Nephron (organoid): ENCODE measurements around the gene NBPF4.
"Not testable (repeated sequence)": the region's sequence is repeated elsewhere in the genome, so short reads cannot be mapped to it uniquely, and the experiment has no call there.

ENCODE experiments used
- H3K27ac Mint-ChIP-seq, 3 experiments: 2 replicates each; pipeline ENCODE4 v1.8.0; 2020; ENCODE audit warnings: mixed read lengths in 3 of 3, mild to moderate bottlenecking in 2 of 3, moderate library complexity in 1 of 3
- H3K27me3 Mint-ChIP-seq: 2 replicates; pipeline ENCODE4 v1.8.0; 2021; ENCODE audit warnings: low read depth, mild to moderate bottlenecking, moderate library complexity, mixed read lengths
- H3K36me3 Mint-ChIP-seq: 2 replicates; pipeline ENCODE4 v1.8.0; 2020; ENCODE audit warnings: low read depth, mixed read lengths
- H3K4me1 Mint-ChIP-seq: 2 replicates; pipeline ENCODE4 v1.8.0; 2020; ENCODE audit warnings: mixed read lengths
- H3K4me3 Mint-ChIP-seq, 3 experiments: 2 replicates each; pipeline ENCODE4 v1.8.0; 2020; ENCODE audit warnings: mild to moderate bottlenecking in 3 of 3, mixed read lengths in 3 of 3, moderate library complexity in 2 of 3
- H3K9me3 Mint-ChIP-seq: 2 replicates; pipeline ENCODE4 v1.8.0; 2020; ENCODE audit warnings: mixed read lengths
- TF ChIP-seq, protein P1 (sequence below), 3 experiments: fragments of 200-600 bp; sonication (generic); IDR thresholded peaks; one replicate each; pipeline ENCODE4 v1.5.0; 2021; ENCODE audit warnings: antibody characterized with exemption in 3 of 3; ENCODE audit not compliant: unreplicated experiment in 3 of 3

The NBPF4 gene

DNA sequence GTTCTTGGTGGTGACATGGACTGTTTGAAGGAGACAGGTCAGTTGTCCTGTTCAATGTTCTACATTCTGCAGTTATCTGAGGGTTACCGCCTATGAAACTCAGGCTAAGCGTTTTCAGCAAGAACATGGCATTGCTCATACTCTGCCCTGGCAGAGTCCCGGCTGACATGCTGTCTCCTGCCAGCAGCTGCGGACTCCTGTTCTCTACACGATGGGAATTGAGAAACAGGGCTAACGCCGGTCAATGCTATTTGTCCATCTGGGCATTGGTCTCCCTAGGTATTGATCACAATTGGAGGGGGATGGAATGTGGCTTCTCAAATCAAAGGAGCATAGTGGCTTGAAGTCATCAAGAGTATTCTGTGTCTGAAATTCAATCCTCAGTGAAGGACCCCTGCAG, 20.6 kb downstream of the NBPF4 start:
- H3K27ac Mint-ChIP-seq, H3K4me1 Mint-ChIP-seq, H3K4me3 Mint-ChIP-seq, H3K27me3 Mint-ChIP-seq, H3K9me3 Mint-ChIP-seq, H3K36me3 Mint-ChIP-seq: not testable (repeated sequence)

DNA sequence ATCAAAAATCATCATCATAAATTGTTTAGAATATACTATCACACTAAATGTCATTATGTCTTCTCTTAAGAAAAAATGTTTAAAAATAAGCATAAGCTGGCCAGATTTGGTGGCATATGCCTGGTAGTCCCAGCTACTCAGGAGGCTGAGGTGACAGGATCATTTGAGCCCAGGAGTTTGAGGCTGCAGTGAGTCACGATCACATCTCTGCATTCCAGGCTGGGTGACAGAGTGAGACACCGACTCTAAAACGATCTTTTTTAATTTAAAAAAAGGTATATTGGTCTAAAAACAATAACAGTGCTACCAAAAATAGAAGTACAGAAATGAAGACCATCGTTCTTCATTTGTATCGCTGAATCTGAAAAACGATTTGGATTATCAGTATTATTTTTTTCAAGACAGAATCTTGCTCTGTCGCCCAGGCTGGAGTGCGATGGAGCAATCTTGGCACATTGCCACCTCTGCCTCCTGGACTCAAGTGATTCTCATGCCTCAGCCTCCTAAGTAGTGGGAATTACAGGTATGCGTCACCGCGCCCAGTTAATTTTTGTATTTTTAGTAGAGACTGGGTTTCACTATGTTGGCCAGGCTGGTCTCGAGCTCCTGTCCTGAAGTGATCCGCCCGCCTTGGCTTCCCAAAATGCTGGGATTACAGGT, 26.2 kb downstream of the NBPF4 start:
- not testable (repeated sequence) for H3K27me3 Mint-ChIP-seq, H3K4me1 Mint-ChIP-seq, H3K4me3 Mint-ChIP-seq, H3K27ac Mint-ChIP-seq, H3K9me3 Mint-ChIP-seq, H3K36me3 Mint-ChIP-seq

DNA sequence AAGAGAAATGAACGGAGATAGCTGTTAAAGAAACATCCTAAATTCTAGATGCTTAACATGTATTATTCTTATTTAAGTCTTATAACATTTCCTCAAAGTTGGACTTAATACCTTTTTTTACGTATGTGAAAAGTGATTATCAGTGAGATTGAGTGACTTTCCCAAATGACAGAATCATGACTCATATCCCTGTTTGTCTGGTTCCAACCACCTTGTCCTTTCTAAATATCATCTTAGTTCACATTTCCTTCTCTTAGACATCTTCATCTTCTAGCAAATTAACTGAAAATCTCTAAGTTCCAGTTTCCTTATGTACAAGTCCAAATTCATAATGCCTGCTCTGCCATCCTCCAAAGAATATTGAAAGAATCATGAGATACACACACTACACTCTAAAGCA, 26.9 kb downstream of the NBPF4 start:
- not testable (repeated sequence) for H3K4me1 Mint-ChIP-seq, H3K4me3 Mint-ChIP-seq, H3K27me3 Mint-ChIP-seq, H3K9me3 Mint-ChIP-seq, H3K27ac Mint-ChIP-seq, H3K36me3 Mint-ChIP-seq

DNA sequence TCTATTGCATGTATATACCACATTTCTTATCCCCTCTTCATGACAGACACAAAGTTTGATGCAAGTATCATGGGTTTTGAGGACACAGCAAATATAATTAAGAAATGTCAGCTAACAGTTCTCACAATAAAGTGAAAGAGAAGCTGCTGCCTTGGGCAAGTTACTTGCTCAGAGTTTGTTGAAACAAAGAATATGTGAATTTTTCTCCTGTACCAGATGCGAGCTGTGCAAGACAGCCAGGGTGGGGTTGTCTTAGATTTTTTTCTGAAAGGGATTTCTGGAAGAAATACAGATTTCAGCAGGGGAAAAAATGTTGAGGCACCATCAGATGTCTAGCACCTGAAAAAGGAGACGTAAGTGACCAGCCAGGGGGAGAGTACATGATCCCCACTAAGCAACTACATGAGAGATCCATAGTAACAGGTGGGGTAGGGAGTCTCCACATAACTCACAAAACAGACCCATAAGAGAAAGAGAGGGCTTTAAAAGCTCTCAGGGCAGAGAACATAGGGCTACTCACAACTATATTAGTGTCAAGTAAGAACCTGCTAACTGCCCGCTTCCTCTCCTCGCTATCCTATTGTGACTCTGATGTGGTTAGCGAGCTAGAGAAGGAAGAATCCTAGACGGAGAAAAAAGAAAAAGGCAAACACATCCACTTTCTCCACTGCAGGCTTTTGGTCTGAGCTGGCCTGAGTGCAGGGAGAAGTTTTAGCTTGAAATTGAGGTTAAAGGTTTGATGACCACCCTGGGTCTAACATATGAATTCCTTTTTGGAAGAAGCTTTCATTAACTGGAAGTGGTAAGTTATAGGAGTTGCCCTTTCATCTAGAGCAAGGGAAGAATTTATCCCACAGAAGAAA, 27.6 kb downstream of the NBPF4 start:
- H3K27ac Mint-ChIP-seq, H3K4me1 Mint-ChIP-seq, H3K4me3 Mint-ChIP-seq, H3K36me3 Mint-ChIP-seq, H3K27me3 Mint-ChIP-seq, H3K9me3 Mint-ChIP-seq: not testable (repeated sequence)

DNA sequence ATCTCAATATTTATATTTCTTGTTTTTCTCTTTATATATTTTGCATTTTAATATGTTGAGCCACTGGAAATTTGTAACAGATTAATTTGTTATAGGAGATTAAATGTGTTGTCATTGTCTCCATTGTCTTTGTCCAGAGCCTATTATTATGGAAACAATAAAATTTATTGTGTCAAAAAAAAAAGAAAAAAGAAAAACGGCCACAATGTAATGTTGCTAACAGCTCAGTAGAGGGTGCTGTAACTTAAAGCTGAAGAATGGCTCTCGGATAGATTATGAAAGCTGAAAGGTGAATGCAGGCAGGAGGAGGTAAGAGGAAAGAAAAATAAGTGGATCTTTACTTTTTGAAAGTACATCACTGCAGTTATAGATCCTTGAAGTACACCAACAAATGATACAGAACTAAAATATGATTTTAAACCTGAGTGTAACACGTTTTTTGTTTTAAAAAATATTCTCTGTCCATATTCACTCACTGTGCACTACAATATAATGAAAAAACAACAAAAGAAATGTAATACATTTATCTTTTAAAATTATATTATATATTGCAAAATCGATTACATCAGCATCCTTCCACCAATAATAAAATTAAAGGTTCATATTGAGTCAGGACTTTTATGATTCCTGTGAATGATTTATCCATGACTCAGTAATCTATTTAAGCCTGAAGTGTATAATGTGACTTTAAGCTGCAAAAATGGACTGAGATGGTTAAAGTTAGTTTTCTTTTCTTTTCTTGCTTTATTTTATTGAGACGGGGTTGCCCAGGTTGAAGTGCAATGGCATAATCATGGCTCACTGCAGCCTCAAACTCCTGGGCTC, 29.0 kb downstream of the NBPF4 start:
- H3K27me3 Mint-ChIP-seq, H3K36me3 Mint-ChIP-seq, H3K27ac Mint-ChIP-seq, H3K4me1 Mint-ChIP-seq, H3K4me3 Mint-ChIP-seq, H3K9me3 Mint-ChIP-seq: not testable (repeated sequence)
- TF ChIP-seq, protein P1, sequence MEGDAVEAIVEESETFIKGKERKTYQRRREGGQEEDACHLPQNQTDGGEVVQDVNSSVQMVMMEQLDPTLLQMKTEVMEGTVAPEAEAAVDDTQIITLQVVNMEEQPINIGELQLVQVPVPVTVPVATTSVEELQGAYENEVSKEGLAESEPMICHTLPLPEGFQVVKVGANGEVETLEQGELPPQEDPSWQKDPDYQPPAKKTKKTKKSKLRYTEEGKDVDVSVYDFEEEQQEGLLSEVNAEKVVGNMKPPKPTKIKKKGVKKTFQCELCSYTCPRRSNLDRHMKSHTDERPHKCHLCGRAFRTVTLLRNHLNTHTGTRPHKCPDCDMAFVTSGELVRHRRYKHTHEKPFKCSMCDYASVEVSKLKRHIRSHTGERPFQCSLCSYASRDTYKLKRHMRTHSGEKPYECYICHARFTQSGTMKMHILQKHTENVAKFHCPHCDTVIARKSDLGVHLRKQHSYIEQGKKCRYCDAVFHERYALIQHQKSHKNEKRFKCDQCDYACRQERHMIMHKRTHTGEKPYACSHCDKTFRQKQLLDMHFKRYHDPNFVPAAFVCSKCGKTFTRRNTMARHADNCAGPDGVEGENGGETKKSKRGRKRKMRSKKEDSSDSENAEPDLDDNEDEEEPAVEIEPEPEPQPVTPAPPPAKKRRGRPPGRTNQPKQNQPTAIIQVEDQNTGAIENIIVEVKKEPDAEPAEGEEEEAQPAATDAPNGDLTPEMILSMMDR (IDR thresholded peaks at IDR 0.05; ENCODE audit: unreplicated experiment in 3 of 3): peak; percentile 69 to 77 (median 72)

DNA sequence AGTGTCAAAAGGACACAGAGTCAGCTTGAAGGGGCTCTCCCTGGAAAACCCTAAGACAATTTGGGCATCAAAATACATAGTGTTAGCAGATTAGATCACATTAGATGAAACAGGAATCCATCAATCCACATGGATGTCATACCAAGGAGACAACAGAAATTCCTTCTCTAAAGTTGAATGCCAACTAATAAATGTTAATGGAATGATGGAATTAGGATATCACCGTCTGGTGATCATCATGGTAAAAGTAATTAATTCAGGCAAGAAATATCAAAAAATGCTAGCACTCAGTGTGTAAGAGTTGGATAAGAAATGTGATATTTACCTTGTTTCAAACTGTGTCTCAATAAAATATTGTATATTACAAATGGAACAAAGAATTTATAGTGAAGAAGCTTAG, 32.9 kb downstream of the NBPF4 start:
- Mint-ChIP-seq H3K27me3 (peaks cover 5% of the 10 kb centered on the region), H3K9me3 (peaks cover 4% of the 10 kb centered on the region), H3K27ac (no peak overlapping the region), H3K4me1 (no peaks in the 10 kb centered on the region), H3K4me3 (no peak overlapping the region), H3K36me3 (no peaks in the 10 kb centered on the region)
- TF ChIP-seq, protein P1 (IDR thresholded peaks at IDR 0.05; ENCODE audit: unreplicated experiment in 3 of 3): no peak

DNA sequence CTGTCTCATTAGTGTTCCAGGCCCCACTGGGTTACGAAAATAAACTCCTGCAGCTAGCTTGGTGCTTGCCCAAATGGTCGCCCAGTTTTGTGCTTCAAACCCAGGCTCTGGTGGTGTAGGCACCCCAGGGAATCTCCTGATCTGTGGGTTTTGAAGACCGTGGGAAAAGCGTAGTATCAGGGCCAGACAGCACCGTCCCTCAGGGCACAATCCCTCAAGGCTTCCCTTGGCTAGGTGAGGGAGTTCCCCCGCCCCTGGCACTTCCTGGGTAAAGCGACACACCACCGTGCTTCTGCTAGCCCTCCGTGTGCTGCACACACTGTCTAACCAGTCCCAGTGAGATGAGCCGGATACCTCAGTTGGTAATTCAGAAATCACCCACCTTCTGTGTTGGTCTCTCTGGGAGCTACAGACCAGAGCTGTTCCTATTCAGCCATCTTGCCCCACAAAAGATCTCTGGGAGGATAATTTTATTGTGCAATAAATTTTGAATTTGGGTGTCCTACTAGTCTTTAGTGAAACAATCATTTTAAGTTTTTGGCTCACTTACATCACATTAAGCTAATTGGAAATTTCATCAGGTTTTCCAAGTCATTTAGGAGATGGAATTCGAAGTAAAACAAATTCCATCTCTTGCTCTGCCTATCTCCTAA, 34.3 kb downstream of the NBPF4 start:
- Mint-ChIP-seq H3K27me3 (peaks cover 5% of the 10 kb centered on the region), H3K4me1 (no peaks in the 10 kb centered on the region), H3K9me3 (peaks cover 10% of the 10 kb centered on the region), H3K4me3 (no peak overlapping the region), H3K27ac (no peak overlapping the region), H3K36me3 (no peaks in the 10 kb centered on the region)
- TF ChIP-seq, protein P1 (IDR thresholded peaks at IDR 0.05; ENCODE audit: unreplicated experiment in 3 of 3): no peak
